Measurements from ENCODE around the gene FOCAD. TPM values are rescaled to one million over a fixed set of nuclear protein-coding genes. Genes with fewer than 3 reads are reported as not detected.

Gene FOCAD
- total RNA-seq, 1 donor from 2014 or later: 28.4 TPM

DNA sequence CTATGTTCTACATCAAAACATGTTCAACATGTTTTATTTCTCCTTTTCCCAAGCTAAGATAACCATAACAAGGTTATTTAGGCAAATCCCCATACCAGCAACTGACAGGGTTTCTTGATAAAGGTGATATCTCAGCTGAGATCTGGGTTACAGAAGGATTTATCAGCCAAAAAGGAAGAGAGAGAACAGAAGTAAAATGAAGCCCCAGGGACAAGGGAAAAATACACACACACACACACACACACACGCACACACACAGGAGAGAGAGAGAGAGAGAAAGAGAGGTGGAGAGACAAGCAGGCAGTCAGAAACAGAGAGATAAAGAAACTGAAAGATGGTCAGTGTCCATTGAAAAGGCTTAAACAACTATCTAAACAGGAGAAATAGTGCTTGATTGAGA, 42.0 kb upstream of the FOCAD start:
- DNase-seq (ENCODE audit: low read depth): no peak
- Histone ChIP-seq H3K4me3 (ENCODE audit: low read depth, low read length) (no peak overlapping the region), H3K36me3 (ENCODE audit: control insufficient read depth, insufficient read depth, low read length) (no peaks in the 10 kb centered on the region), H3K27me3 (ENCODE audit: control insufficient read depth, insufficient read depth, low read length) (peaks cover 2% of the 10 kb centered on the region)
- no peak for FAIRE-seq
- TF ChIP-seq, protein P1, sequence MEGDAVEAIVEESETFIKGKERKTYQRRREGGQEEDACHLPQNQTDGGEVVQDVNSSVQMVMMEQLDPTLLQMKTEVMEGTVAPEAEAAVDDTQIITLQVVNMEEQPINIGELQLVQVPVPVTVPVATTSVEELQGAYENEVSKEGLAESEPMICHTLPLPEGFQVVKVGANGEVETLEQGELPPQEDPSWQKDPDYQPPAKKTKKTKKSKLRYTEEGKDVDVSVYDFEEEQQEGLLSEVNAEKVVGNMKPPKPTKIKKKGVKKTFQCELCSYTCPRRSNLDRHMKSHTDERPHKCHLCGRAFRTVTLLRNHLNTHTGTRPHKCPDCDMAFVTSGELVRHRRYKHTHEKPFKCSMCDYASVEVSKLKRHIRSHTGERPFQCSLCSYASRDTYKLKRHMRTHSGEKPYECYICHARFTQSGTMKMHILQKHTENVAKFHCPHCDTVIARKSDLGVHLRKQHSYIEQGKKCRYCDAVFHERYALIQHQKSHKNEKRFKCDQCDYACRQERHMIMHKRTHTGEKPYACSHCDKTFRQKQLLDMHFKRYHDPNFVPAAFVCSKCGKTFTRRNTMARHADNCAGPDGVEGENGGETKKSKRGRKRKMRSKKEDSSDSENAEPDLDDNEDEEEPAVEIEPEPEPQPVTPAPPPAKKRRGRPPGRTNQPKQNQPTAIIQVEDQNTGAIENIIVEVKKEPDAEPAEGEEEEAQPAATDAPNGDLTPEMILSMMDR (IDR thresholded peaks at IDR 0.05; ENCODE audit: insufficient read depth, low read length, severe bottlenecking): no peak

DNA sequence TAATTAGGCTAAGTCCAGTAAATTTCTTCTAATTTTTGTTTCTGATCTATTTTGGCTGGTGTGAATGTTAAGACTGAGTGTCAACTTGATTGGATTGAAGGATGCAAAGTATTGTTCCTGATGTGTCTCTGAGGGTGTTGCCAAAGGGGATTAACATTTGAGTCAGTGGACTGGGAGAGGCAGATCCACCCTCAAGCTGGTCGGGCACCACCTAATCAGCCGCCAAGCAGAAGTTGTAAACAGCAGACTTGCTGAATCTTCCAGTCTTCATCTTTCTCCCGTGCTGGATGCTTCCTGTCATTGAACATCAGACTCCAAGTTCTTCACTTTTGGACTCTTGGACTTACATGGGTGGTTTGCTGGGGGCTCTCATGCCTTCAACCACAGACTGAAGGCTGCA, 40.4 kb upstream of the FOCAD start:
- no peak for FAIRE-seq
- no peaks in the 10 kb centered on the region for H3K36me3 ChIP-seq (ENCODE audit: control insufficient read depth, insufficient read depth, low read length)
- H3K27me3 ChIP-seq (ENCODE audit: control insufficient read depth, insufficient read depth, low read length): peaks cover 2% of the 10 kb centered on the region
- no peak for DNase-seq (ENCODE audit: low read depth)
- TF ChIP-seq, protein P1 (IDR thresholded peaks at IDR 0.05; ENCODE audit: insufficient read depth, low read length, severe bottlenecking): no peak
- H3K4me3 ChIP-seq (ENCODE audit: low read depth, low read length): no peak overlapping the region

DNA sequence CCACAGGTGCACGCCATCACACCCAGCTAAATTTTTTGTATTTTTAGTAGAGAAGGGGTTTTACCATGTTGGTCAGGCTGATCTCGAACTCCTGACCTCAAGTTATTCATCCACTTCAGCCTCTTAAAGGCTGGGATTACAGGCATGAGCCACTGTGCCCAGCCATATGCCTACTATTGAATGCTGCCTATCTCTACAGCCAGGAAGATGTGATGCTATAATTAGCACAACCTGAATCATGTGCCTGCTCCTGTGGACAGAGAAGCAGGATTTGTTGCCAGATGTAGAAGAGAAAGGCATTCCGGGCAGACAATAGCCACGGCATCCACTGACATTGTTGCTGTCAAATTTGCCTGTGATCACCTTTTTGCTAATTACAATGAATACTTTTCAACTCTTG, 37.4 kb upstream of the FOCAD start:
- FAIRE-seq (no peak), DNase-seq (ENCODE audit: low read depth) (no peak)
- H3K36me3 ChIP-seq (ENCODE audit: control insufficient read depth, insufficient read depth, low read length): no peaks in the 10 kb centered on the region
- H3K27me3 ChIP-seq (ENCODE audit: control insufficient read depth, insufficient read depth, low read length): peaks cover 2% of the 10 kb centered on the region
- H3K4me3 ChIP-seq (ENCODE audit: low read depth, low read length): no peak overlapping the region
- TF ChIP-seq, protein P1 (IDR thresholded peaks at IDR 0.05; ENCODE audit: insufficient read depth, low read length, severe bottlenecking): no peak

DNA sequence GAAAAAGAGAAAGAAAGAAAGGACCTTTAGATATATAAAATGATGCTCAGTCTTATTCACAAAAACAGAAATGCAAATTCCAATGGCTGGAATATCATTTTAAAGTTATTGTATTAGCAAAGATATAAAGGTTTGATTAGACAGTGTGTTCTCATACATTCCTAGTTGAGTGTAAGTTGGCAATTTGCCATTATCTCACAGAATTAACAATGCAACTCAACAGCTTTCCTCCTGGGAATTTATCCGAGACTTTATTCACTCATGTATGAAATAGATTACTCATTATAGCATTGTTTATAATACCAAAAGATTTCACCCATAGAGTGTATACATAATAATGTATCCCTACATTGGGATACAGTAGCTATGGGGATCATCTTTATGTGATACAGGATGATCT, 34.7 kb upstream of the FOCAD start:
- peak; percentile 12 for DNase-seq (ENCODE audit: low read depth)
- peaks cover 2% of the 10 kb centered on the region for H3K27me3 ChIP-seq (ENCODE audit: control insufficient read depth, insufficient read depth, low read length)

DNA sequence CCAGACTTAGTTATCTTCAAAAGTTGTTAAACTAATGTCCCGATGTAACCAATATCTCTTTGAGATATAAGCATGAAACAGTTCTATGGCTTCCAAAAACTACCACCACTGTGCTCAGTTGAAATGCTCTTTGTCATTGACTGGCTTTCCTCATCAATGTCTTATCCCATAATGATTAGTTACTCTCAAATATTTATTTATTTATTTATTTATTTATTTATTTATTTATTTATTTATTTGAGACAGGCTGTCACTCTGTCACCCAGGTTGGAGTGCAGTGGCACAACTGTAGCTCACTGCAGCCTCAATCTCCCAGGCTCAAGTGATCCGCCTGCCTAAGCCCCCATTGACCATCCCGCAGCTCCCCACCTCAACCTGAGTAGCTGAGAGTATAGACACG, 33.7 kb upstream of the FOCAD start:
- DNase-seq (ENCODE audit: low read depth): no peak
- FAIRE-seq: no peak
- peaks cover 2% of the 10 kb centered on the region for H3K27me3 ChIP-seq (ENCODE audit: control insufficient read depth, insufficient read depth, low read length)
- H3K36me3 ChIP-seq (ENCODE audit: control insufficient read depth, insufficient read depth, low read length): no peaks in the 10 kb centered on the region
- TF ChIP-seq, protein P1 (IDR thresholded peaks at IDR 0.05; ENCODE audit: insufficient read depth, low read length, severe bottlenecking): no peak
- H3K4me3 ChIP-seq (ENCODE audit: low read depth, low read length): no peak overlapping the region

More for the DNA sequence above, 34.7 kb upstream of the FOCAD start:
- no peak for FAIRE-seq
- H3K36me3 ChIP-seq (ENCODE audit: control insufficient read depth, insufficient read depth, low read length): no peaks in the 10 kb centered on the region
- H3K4me3 ChIP-seq (ENCODE audit: low read depth, low read length): no peak overlapping the region
- TF ChIP-seq, protein P1 (IDR thresholded peaks at IDR 0.05; ENCODE audit: insufficient read depth, low read length, severe bottlenecking): no peak

DNA sequence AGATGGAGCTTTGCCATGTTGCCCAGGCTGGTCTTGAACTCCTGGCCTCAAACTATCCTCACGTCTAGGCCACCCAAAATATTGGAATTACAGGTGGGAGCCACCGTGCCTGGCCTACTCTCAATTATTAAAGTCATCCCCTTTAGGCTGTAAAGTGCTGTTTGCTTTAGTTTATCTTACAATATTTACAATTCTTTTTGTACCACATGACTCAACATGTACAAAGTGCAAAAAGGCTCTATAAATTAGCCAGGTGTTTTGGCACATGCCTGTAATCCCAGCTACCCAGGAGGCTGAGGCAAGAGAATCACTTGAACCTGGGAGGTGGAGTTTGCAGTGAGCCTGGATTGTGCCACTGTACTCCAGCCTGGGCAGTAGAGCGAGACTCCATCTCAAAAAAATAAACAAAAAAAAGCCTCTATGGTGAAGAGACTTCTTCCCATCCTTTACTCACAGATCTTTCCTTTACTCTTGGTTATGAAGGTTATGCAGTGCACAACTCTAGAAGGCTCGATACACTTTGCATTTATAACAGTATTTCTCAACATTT, 33.2 kb upstream of the FOCAD start:
- Histone ChIP-seq H3K36me3 (ENCODE audit: control insufficient read depth, insufficient read depth, low read length) (no peaks in the 10 kb centered on the region), H3K27me3 (ENCODE audit: control insufficient read depth, insufficient read depth, low read length) (peaks cover 2% of the 10 kb centered on the region), H3K4me3 (ENCODE audit: low read depth, low read length) (no peak overlapping the region)
- DNase-seq (ENCODE audit: low read depth) (peak; percentile 10), FAIRE-seq (no peak)
- TF ChIP-seq, protein P1 (IDR thresholded peaks at IDR 0.05; ENCODE audit: insufficient read depth, low read length, severe bottlenecking): no peak

Measured in bronchial epithelial cell (primary cell).